Measurements from ENCODE around the gene PPP1R3A. TPM values are rescaled to one million over a fixed set of nuclear protein-coding genes. Genes with fewer than 3 reads are reported as not detected.

The PPP1R3A gene
- total RNA-seq, 1 donor from 2014 or later, result not detected

- Mint-ChIP-seq H3K4me1 (ENCODE audit: low read depth) (no peaks in the 10 kb centered on the region), H3K4me3 (ENCODE audit: low read depth) (no peak overlapping the region), H3K27me3 (no peaks in the 10 kb centered on the region), H3K9me3 (ENCODE audit: low read depth) (no peaks in the 10 kb centered on the region), H3K27ac (no peak overlapping the region), H3K36me3 (ENCODE audit: insufficient read depth) (no peaks in the 10 kb centered on the region)
- TF ChIP-seq, protein P1, sequence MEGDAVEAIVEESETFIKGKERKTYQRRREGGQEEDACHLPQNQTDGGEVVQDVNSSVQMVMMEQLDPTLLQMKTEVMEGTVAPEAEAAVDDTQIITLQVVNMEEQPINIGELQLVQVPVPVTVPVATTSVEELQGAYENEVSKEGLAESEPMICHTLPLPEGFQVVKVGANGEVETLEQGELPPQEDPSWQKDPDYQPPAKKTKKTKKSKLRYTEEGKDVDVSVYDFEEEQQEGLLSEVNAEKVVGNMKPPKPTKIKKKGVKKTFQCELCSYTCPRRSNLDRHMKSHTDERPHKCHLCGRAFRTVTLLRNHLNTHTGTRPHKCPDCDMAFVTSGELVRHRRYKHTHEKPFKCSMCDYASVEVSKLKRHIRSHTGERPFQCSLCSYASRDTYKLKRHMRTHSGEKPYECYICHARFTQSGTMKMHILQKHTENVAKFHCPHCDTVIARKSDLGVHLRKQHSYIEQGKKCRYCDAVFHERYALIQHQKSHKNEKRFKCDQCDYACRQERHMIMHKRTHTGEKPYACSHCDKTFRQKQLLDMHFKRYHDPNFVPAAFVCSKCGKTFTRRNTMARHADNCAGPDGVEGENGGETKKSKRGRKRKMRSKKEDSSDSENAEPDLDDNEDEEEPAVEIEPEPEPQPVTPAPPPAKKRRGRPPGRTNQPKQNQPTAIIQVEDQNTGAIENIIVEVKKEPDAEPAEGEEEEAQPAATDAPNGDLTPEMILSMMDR (IDR thresholded peaks at IDR 0.05; ENCODE audit: unreplicated experiment), result no peak
- no peak for DNase-seq (ENCODE audit: low spot score, unreplicated experiment)
These were observed 45.8 kb downstream of the PPP1R3A start for GRCh38 chr7:113872981-113873380.

DNA sequence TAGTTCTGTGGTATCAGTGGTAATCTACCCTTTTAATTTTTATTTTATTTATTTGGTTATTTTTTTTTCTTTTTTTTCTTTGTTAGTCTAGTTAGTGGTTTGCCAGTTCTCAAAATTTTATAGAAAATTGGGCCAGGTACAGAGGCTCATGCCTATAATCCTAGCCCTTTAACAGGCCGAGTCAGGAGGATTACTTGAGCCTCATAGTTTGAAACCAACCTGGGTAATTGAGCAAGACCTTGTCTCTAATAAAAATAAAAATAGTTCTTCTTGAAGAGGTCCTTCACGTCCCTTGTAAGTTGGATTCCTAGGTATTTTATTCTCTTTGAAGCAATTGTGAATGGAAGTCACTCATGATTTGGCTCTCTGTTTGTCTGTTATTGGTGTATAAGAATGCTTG, 51.5 kb downstream of the PPP1R3A start:
- no peaks in the 10 kb centered on the region for H3K4me1 Mint-ChIP-seq (ENCODE audit: low read depth)
- H3K36me3 Mint-ChIP-seq (ENCODE audit: insufficient read depth), result no peaks in the 10 kb centered on the region
- H3K27ac Mint-ChIP-seq, result no peak overlapping the region
- H3K27me3 Mint-ChIP-seq, result no peaks in the 10 kb centered on the region
- H3K4me3 Mint-ChIP-seq (ENCODE audit: low read depth), result no peak overlapping the region
- H3K9me3 Mint-ChIP-seq (ENCODE audit: low read depth), result no peaks in the 10 kb centered on the region
- no peak for DNase-seq (ENCODE audit: low spot score, unreplicated experiment)
- TF ChIP-seq, protein P1 (IDR thresholded peaks at IDR 0.05; ENCODE audit: unreplicated experiment), result no peak

GRCh38 chr7:113856010-113856409, 62.8 kb downstream of the PPP1R3A start:
- no peaks in the 10 kb centered on the region for H3K4me1 Mint-ChIP-seq (ENCODE audit: low read depth)
- H3K27ac Mint-ChIP-seq, result no peak overlapping the region
- DNase-seq (ENCODE audit: low spot score, unreplicated experiment), result no peak
- no peaks in the 10 kb centered on the region for H3K27me3 Mint-ChIP-seq
- H3K36me3 Mint-ChIP-seq (ENCODE audit: insufficient read depth), result no peaks in the 10 kb centered on the region
- H3K4me3 Mint-ChIP-seq (ENCODE audit: low read depth), result no peak overlapping the region
- peaks cover 20% of the 10 kb centered on the region for H3K9me3 Mint-ChIP-seq (ENCODE audit: low read depth)
- TF ChIP-seq, protein P1 (IDR thresholded peaks at IDR 0.05; ENCODE audit: unreplicated experiment), result no peak

- no peaks in the 10 kb centered on the region for H3K36me3 Mint-ChIP-seq (ENCODE audit: insufficient read depth)
- H3K27ac Mint-ChIP-seq, result no peak overlapping the region
- no peak for DNase-seq (ENCODE audit: low spot score, unreplicated experiment)
- H3K4me3 Mint-ChIP-seq (ENCODE audit: low read depth), result no peak overlapping the region
- no peaks in the 10 kb centered on the region for H3K9me3 Mint-ChIP-seq (ENCODE audit: low read depth)
- TF ChIP-seq, protein P1 (IDR thresholded peaks at IDR 0.05; ENCODE audit: unreplicated experiment), result no peak
- no peaks in the 10 kb centered on the region for H3K4me1 Mint-ChIP-seq (ENCODE audit: low read depth)
- H3K27me3 Mint-ChIP-seq, result no peaks in the 10 kb centered on the region
These were observed 77.9 kb downstream of the PPP1R3A start for GRCh38 chr7:113840954-113841353.

GRCh38 chr7:113835367-113835766, 83.4 kb downstream of the PPP1R3A start:
- no peaks in the 10 kb centered on the region for H3K27me3 Mint-ChIP-seq
- no peaks in the 10 kb centered on the region for H3K36me3 Mint-ChIP-seq (ENCODE audit: insufficient read depth)
- TF ChIP-seq, protein P1 (IDR thresholded peaks at IDR 0.05; ENCODE audit: unreplicated experiment), result no peak

More at GRCh38 chr7:113835367-113835766, 83.4 kb downstream of the PPP1R3A start:
- H3K4me3 Mint-ChIP-seq (ENCODE audit: low read depth), result no peak overlapping the region
- no peak overlapping the region for H3K27ac Mint-ChIP-seq
- no peak for DNase-seq (ENCODE audit: low spot score, unreplicated experiment)
- no peaks in the 10 kb centered on the region for H3K4me1 Mint-ChIP-seq (ENCODE audit: low read depth)
- no peaks in the 10 kb centered on the region for H3K9me3 Mint-ChIP-seq (ENCODE audit: low read depth)

All from progenitor cell of endocrine pancreas (in vitro differentiated cells).